ENCODE measurements around the gene RLN3.

Gene RLN3

DNA sequence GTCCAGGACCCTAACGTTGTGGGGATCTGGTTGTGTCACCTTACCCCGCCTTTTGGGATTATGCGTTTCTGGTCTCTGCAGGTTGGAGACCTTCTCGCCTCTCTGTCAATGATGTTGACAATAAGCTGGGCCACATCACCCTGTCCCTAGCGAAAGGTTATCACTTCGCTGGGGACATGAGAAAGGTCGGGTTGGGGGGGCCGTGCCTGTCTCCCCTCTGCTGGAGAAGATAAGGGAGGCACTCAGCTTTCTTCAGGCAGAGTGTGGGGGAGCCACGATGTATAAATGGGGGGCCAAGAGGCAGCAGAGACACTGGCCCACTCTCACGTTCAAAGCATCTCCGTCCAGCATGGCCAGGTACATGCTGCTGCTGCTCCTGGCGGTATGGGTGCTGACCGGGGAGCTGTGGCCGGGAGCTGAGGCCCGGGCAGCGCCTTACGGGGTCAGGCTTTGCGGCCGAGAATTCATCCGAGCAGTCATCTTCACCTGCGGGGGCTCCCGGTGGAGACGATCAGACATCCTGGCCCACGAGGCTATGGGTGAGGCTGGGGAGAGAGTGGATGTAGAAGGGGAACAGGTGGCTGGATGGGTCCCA, at the start of gene RLN3:
TSS of gene RLN3 (plus strand) at position 293 of the 595 bp plus-strand sequence. CDS start at position 350, 57 bp downstream.
- H3K4me1 ChIP-seq (ENCODE audit: insufficient read depth, insufficient read length): peaks cover 6% of the 10 kb centered on the region
- TF ChIP-seq SUZ12 (IDR thresholded peaks at IDR 0.05; ENCODE audit: extremely low read depth, insufficient read depth, insufficient read length) (no peak), YY1 (IDR thresholded peaks at IDR 0.05; ENCODE audit: insufficient read depth, insufficient read length) (no peak), ZNF274 (IDR thresholded peaks at IDR 0.05; ENCODE audit: low read depth, low read length) (no peak)
- no peak within 1 kb of the TSS for H3K9ac ChIP-seq (ENCODE audit: insufficient read length, low read depth)

DNA sequence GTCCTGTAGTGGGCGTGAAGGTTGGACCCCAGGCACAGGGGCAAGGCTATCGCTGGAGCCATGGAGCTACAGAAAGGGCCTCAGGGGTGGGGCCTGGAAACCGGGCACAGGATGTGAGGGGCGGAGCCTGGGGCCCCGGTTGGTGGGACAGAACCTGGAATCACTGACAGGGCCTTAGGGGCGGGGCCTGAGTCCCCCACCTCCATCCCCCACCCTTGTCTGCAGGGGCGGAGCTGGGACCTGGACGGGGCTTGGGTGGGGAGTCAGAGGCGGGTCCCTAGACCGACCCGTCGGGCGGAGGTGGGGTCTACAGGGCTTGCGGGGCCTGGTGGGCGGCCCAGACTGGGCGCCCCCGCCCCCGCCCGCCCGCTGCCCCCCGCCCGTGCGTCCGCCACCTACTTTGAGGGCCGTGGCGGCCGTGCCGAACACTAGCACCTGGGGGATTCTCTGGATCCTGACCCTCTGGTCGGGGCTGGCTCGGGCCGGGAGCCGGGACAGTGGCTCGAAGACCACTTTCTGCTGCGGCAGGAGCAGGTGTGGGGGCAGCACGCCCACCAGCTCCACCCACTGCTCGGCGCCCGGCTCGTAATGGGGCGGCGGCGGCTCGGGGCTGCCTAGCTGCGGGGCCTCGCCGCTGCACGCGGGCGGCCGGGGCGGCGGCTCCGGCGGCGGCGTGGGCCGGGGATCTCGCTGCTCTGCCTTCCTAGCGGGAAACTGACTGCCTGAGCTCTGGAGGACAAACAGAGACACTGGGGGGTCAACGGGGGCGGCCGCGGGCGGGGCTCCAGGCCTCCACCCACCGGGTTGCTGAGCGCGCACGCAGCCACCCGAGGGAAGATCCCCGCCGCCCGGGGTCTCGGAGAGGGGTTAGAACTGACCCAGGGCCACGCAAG, 49.4 kb upstream of the RLN3 start:
- Histone ChIP-seq H3K4me3 (ENCODE audit: insufficient read length, low read depth) (peak overlapping the region; percentile 52), H3K9me3 (ENCODE audit: insufficient read depth, low read length) (no peaks in the 10 kb centered on the region), H3K4me1 (ENCODE audit: insufficient read depth, insufficient read length) (peaks cover 33% of the 10 kb centered on the region), H3K27me3 (ENCODE audit: insufficient read depth, insufficient read length) (no peaks in the 10 kb centered on the region), H3K36me3 (ENCODE audit: insufficient read depth, insufficient read length, low read length) (peaks cover 53% of the 10 kb centered on the region), H3K9ac (ENCODE audit: insufficient read length, low read depth) (peak overlapping the region; percentile 75)
- DNase-seq (ENCODE audit: low read depth, low spot score): peak; percentile 95
- TF ChIP-seq ZNF274 (IDR thresholded peaks at IDR 0.05; ENCODE audit: low read depth, low read length): no peak
- no peak for TF ChIP-seq SUZ12 (IDR thresholded peaks at IDR 0.05; ENCODE audit: extremely low read depth, insufficient read depth, insufficient read length)
- no peak for TF ChIP-seq YY1 (IDR thresholded peaks at IDR 0.05; ENCODE audit: insufficient read depth, insufficient read length)

More for the DNA sequence above, at the start of gene RLN3:
- Histone ChIP-seq H3K9me3 (ENCODE audit: insufficient read depth, low read length) (no peaks in the 10 kb centered on the region), H3K4me3 (ENCODE audit: insufficient read length, low read depth) (no peak within 1 kb of the TSS), H3K36me3 (ENCODE audit: insufficient read depth, insufficient read length, low read length) (no peaks in the 10 kb centered on the region), H3K27me3 (ENCODE audit: insufficient read depth, insufficient read length) (peaks cover 16% of the 10 kb centered on the region)
- no peak for DNase-seq (ENCODE audit: low read depth, low spot score)

DNA sequence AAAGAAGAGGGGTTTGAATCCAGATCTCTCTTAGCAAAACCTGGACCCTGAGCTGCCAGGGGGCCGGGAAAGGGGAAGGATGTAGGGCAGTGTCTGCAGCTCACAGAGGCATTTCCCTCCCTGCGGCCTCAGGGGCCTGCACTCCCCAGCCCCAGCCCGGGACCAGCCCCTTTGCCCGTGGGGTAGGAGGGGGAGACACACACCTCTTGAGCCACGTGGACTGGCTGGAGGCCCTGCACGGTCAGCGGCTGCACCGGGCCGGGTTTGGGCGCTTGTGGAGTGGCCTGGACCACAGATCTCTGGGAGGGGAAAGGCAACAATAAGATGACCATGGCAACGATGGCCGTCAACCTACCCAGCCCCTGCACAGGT, 48.7 kb upstream of the RLN3 start:
- TF ChIP-seq ZNF274 (IDR thresholded peaks at IDR 0.05; ENCODE audit: low read depth, low read length): no peak
- no peak for TF ChIP-seq SUZ12 (IDR thresholded peaks at IDR 0.05; ENCODE audit: extremely low read depth, insufficient read depth, insufficient read length)
- Histone ChIP-seq H3K4me1 (ENCODE audit: insufficient read depth, insufficient read length) (peaks cover 30% of the 10 kb centered on the region), H3K4me3 (ENCODE audit: insufficient read length, low read depth) (peak overlapping the region; percentile 52), H3K9ac (ENCODE audit: insufficient read length, low read depth) (peak overlapping the region; percentile 74), H3K36me3 (ENCODE audit: insufficient read depth, insufficient read length, low read length) (peaks cover 49% of the 10 kb centered on the region), H3K9me3 (ENCODE audit: insufficient read depth, low read length) (no peaks in the 10 kb centered on the region), H3K27me3 (ENCODE audit: insufficient read depth, insufficient read length) (no peaks in the 10 kb centered on the region)
- DNase-seq (ENCODE audit: low read depth, low spot score): no peak

DNA sequence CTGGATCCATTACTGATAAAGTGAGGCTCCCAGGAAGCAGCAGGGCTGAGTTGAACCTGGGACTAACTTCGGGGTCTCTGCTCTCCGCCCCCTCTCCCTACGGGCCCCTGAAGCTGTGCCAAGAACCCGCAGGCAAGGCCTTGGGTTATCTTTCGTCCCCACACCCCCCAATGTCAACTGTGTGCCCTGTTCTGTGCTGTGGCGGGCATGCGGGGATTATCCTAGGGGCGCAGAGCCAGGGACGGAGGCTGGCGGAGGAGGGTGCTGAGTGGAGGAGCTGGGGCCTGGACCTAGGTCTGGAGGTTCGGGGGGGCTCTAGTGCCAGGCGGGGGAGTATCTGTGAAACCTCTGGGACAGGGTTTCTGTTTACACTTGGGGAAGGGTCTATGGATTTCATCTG, 48.3 kb upstream of the RLN3 start:
- DNase-seq (ENCODE audit: low read depth, low spot score): no peak
- Histone ChIP-seq H3K27me3 (ENCODE audit: insufficient read depth, insufficient read length) (no peaks in the 10 kb centered on the region), H3K4me1 (ENCODE audit: insufficient read depth, insufficient read length) (peaks cover 31% of the 10 kb centered on the region), H3K9ac (ENCODE audit: insufficient read length, low read depth) (peak overlapping the region; percentile 74), H3K9me3 (ENCODE audit: insufficient read depth, low read length) (no peaks in the 10 kb centered on the region), H3K36me3 (ENCODE audit: insufficient read depth, insufficient read length, low read length) (peaks cover 46% of the 10 kb centered on the region), H3K4me3 (ENCODE audit: insufficient read length, low read depth) (peak overlapping the region; percentile 52)
- TF ChIP-seq SUZ12 (IDR thresholded peaks at IDR 0.05; ENCODE audit: extremely low read depth, insufficient read depth, insufficient read length) (no peak), YY1 (IDR thresholded peaks at IDR 0.05; ENCODE audit: insufficient read depth, insufficient read length) (no peak), ZNF274 (IDR thresholded peaks at IDR 0.05; ENCODE audit: low read depth, low read length) (no peak)

DNA sequence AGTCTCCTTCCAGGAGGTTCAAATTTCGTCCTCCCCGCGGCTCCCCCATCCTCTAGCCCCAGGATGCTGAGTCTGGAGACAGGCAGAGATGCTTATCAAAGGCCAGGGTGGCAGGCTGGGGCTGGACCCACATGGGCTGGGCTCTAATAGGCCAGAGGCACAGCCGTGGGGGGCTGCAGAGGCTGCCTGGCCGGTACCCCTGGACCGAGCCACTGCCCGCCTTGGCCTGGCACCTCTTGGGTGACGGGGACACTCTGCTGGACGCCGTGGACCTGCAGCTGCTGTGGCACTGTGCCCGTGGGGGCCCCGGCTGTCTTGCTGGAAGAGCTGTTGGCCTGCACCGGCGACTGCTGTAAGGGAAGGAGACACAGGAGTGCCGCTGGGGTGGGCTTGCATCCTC, 47.6 kb upstream of the RLN3 start:
- TF ChIP-seq YY1 (IDR thresholded peaks at IDR 0.05; ENCODE audit: insufficient read depth, insufficient read length) (no peak), ZNF274 (IDR thresholded peaks at IDR 0.05; ENCODE audit: low read depth, low read length) (no peak), SUZ12 (IDR thresholded peaks at IDR 0.05; ENCODE audit: extremely low read depth, insufficient read depth, insufficient read length) (no peak)
- peaks cover 45% of the 10 kb centered on the region for H3K36me3 ChIP-seq (ENCODE audit: insufficient read depth, insufficient read length, low read length)
- H3K9me3 ChIP-seq (ENCODE audit: insufficient read depth, low read length): no peaks in the 10 kb centered on the region
- H3K4me3 ChIP-seq (ENCODE audit: insufficient read length, low read depth): no peak overlapping the region
- DNase-seq (ENCODE audit: low read depth, low spot score): no peak
- peak overlapping the region; percentile 47 for H3K9ac ChIP-seq (ENCODE audit: insufficient read length, low read depth)
- H3K4me1 ChIP-seq (ENCODE audit: insufficient read depth, insufficient read length): peaks cover 31% of the 10 kb centered on the region
- H3K27me3 ChIP-seq (ENCODE audit: insufficient read depth, insufficient read length): no peaks in the 10 kb centered on the region

- no peak overlapping the region for H3K4me3 ChIP-seq (ENCODE audit: insufficient read length, low read depth)
- H3K9ac ChIP-seq (ENCODE audit: insufficient read length, low read depth): peak overlapping the region; percentile 44
- no peak for TF ChIP-seq ZNF274 (IDR thresholded peaks at IDR 0.05; ENCODE audit: low read depth, low read length)
Measured at GRCh38 chr19:13981021-13981420, 46.9 kb upstream of the RLN3 start.

DNA sequence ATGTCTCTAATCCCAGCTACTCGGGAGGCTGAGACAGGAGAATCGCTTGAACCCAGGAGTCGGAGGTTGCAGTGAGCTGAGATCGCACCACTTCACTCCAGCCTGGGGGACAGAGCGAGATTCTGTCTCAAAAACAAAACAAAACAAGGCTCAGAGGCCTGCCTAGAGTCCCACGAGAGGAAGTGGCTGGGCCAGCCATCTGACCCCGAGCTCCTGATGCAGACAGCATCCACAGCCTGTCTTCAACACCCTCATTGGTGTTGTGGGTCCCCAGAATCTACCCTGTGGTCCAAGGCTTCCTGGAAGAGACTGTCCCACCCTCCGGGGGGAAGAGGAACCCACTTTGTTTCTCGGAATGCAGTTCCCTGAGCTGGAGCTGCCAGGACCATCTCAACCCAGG, 46.5 kb upstream of the RLN3 start:
- DNase-seq (ENCODE audit: low read depth, low spot score): no peak
- Histone ChIP-seq H3K4me3 (ENCODE audit: insufficient read length, low read depth) (no peak overlapping the region), H3K27me3 (ENCODE audit: insufficient read depth, insufficient read length) (no peaks in the 10 kb centered on the region), H3K36me3 (ENCODE audit: insufficient read depth, insufficient read length, low read length) (peaks cover 34% of the 10 kb centered on the region), H3K4me1 (ENCODE audit: insufficient read depth, insufficient read length) (peaks cover 41% of the 10 kb centered on the region), H3K9me3 (ENCODE audit: insufficient read depth, low read length) (no peaks in the 10 kb centered on the region), H3K9ac (ENCODE audit: insufficient read length, low read depth) (no peak overlapping the region)
- TF ChIP-seq ZNF274 (IDR thresholded peaks at IDR 0.05; ENCODE audit: low read depth, low read length): no peak
- no peak for TF ChIP-seq SUZ12 (IDR thresholded peaks at IDR 0.05; ENCODE audit: extremely low read depth, insufficient read depth, insufficient read length)
- TF ChIP-seq YY1 (IDR thresholded peaks at IDR 0.05; ENCODE audit: insufficient read depth, insufficient read length): no peak

More at GRCh38 chr19:13981021-13981420, 46.9 kb upstream of the RLN3 start:
- Histone ChIP-seq H3K36me3 (ENCODE audit: insufficient read depth, insufficient read length, low read length) (peaks cover 38% of the 10 kb centered on the region), H3K9me3 (ENCODE audit: insufficient read depth, low read length) (no peaks in the 10 kb centered on the region), H3K4me1 (ENCODE audit: insufficient read depth, insufficient read length) (peaks cover 38% of the 10 kb centered on the region), H3K27me3 (ENCODE audit: insufficient read depth, insufficient read length) (no peaks in the 10 kb centered on the region)
- DNase-seq (ENCODE audit: low read depth, low spot score): no peak
